ENCODE data around the gene NUDT16.

DNA sequence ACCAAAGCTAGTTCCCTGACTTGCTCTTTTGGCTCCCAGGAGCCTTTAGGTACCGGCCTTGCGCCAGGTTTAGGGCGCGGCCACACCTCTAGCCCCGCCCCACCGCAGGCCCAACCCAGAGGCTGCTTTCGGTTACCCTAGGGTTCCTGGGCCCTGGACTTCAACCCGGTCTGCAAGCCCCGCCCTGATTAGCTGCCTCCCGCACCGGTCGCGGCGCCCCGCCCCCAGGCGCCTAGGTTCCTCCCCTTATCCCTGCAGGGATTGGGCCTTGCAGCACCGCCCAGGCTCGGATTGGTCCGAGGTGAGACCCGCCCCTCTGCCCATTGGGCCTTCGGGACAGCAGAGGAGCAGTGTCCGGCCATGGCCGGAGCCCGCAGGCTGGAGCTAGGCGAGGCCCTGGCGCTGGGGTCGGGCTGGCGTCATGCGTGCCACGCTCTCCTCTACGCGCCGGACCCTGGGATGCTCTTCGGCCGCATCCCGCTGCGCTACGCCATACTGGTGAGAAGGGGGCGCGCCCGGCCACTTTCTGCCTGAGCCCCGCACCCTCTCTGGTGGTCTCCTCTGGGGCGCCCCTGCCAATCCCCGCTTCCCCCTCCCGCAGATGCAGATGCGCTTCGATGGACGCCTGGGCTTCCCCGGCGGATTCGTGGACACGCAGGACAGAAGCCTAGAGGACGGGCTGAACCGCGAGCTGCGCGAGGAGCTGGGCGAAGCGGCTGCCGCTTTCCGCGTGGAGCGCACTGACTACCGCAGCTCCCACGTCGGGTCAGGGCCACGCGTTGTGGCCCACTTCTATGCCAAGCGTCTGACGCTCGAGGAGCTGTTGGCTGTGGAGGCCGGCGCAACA lies at the start of gene NUDT16:
- TF ChIP-seq, protein P1, sequence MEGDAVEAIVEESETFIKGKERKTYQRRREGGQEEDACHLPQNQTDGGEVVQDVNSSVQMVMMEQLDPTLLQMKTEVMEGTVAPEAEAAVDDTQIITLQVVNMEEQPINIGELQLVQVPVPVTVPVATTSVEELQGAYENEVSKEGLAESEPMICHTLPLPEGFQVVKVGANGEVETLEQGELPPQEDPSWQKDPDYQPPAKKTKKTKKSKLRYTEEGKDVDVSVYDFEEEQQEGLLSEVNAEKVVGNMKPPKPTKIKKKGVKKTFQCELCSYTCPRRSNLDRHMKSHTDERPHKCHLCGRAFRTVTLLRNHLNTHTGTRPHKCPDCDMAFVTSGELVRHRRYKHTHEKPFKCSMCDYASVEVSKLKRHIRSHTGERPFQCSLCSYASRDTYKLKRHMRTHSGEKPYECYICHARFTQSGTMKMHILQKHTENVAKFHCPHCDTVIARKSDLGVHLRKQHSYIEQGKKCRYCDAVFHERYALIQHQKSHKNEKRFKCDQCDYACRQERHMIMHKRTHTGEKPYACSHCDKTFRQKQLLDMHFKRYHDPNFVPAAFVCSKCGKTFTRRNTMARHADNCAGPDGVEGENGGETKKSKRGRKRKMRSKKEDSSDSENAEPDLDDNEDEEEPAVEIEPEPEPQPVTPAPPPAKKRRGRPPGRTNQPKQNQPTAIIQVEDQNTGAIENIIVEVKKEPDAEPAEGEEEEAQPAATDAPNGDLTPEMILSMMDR (conservative IDR thresholded peaks at IDR 0.05), result no peak
- no peak for TF ChIP-seq EZH2 (IDR thresholded peaks at IDR 0.05; ENCODE audit: low read depth)

Measured in PC-9 (cell line).